ENCODE data around the gene DUSP8. TPM values are rescaled to one million over a fixed set of nuclear protein-coding genes. Genes with fewer than 3 reads are reported as not detected.

The DUSP8 gene
- total and polyA plus RNA-seq, 2 donors (not counting 1 experiment from before 2014, with no cell fraction given): 4.3 to 7.2 TPM

- peaks cover 0 to 3% (median 0%) of the 10 kb centered on the region in 3 donors for H3K9me3 ChIP-seq (ENCODE audit: control extremely low read depth in 1 of 3, control insufficient read depth in 2 of 3, insufficient read depth in 1 of 3, low read length in 2 of 3)
- Mint-ChIP-seq H3K27me3 (peaks cover 30% of the 10 kb centered on the region), H3K4me1 (peaks cover 7% of the 10 kb centered on the region), H3K4me3 (no peak overlapping the region), H3K27ac (no peak overlapping the region), H3K9me3 (ENCODE audit: insufficient read depth) (no peaks in the 10 kb centered on the region)
- POLR2A ChIA-PET: no interaction called here
- H4K20me1 ChIP-seq (ENCODE audit: control insufficient read depth, insufficient read depth, low read length, poor library complexity, severe bottlenecking): no peaks in the 10 kb centered on the region
- no peak for TF ChIP-seq CTCF (IDR thresholded peaks at IDR 0.05)
- TF ChIP-seq EZH2 (IDR thresholded peaks at IDR 0.05; ENCODE audit: borderline replicate concordance, insufficient read depth, low read depth, low read length, poor library complexity, severe bottlenecking): no peak
- peak; percentile 31 for DNase-seq
- H3K27ac ChIP-seq (ENCODE audit: low read length in 2 of 2): no peak overlapping the region
- peaks cover 0 to 10% of the 10 kb centered on the region in 2 donors for H3K4me1 ChIP-seq (ENCODE audit: control insufficient read depth in 2 of 2, insufficient read depth in 2 of 2, low read length in 2 of 2)
- H3K4me3 ChIP-seq (ENCODE audit: control extremely low read depth in 1 of 5, extremely low read depth in 1 of 5, insufficient read depth in 1 of 5, low read depth in 2 of 5, low read length in 4 of 5): no peak overlapping the region
- H3K9ac ChIP-seq (ENCODE audit: low read length): no peak overlapping the region
- intact Hi-C loops (cut with micrococcal nuclease): no loop called here
- no peaks in the 10 kb centered on the region for H3K79me2 ChIP-seq (ENCODE audit: control insufficient read depth, insufficient read depth, low read length)
- no peaks in the 10 kb centered on the region for H3K36me3 ChIP-seq (replicated peaks in 1 of 2; ENCODE audit: control extremely low read depth in 1 of 2, control insufficient read depth in 1 of 2, extremely low read depth in 1 of 2, insufficient read depth in 2 of 2, low read length in 1 of 2)
- no peak overlapping the region for H3K4me2 ChIP-seq (replicated peaks; ENCODE audit: low read depth, low read length, poor library complexity, severe bottlenecking)
- ATAC-seq (ENCODE audit: low read depth): no peak
- peaks cover 0 to 36% (median 8%) of the 10 kb centered on the region in 4 experiments for H3K27me3 ChIP-seq (replicated peaks in 1 of 4; ENCODE audit: control extremely low read depth in 1 of 4, control insufficient read depth in 3 of 4, insufficient read depth in 4 of 4, low read length in 3 of 4)
- CTCF ChIA-PET: interaction anchor here (1.1 to 1.9 kb wide), 3 partner anchors 10 to 18 kb away, joined by 3 to 7 read pairs (median 5); no protein-coding TSS in a partner anchor
- WGBS (ENCODE audit: insufficient coverage): 31% methylated on average over 60 of the region's 63 CpGs
- no peak overlapping the region for H2AFZ ChIP-seq (ENCODE audit: insufficient read depth, low read depth, low read length, poor library complexity, severe bottlenecking)
Observed at GRCh38 chr11:1556278-1556902, 15.7 kb downstream of the DUSP8 start.

GRCh38 chr11:1555713-1556153 lies 16.3 kb downstream of the DUSP8 start:
- no peaks in the 10 kb centered on the region for H3K36me3 ChIP-seq (replicated peaks in 1 of 2; ENCODE audit: control extremely low read depth in 1 of 2, control insufficient read depth in 1 of 2, extremely low read depth in 1 of 2, insufficient read depth in 2 of 2, low read length in 1 of 2)
- no peak overlapping the region for H3K27ac Mint-ChIP-seq
- ATAC-seq (ENCODE audit: low read depth): no peak

More at GRCh38 chr11:1555713-1556153, 16.3 kb downstream of the DUSP8 start:
- DNase-seq: peak; percentile 38
- H3K4me3 ChIP-seq (ENCODE audit: control extremely low read depth in 1 of 5, extremely low read depth in 1 of 5, insufficient read depth in 1 of 5, low read depth in 2 of 5, low read length in 4 of 5): no peak overlapping the region
- no peak overlapping the region for H3K4me3 Mint-ChIP-seq
- no peak overlapping the region for H3K27ac ChIP-seq (ENCODE audit: low read length in 2 of 2)
- no peaks in the 10 kb centered on the region for H3K79me2 ChIP-seq (ENCODE audit: control insufficient read depth, insufficient read depth, low read length)
- H3K4me1 Mint-ChIP-seq: peaks cover 7% of the 10 kb centered on the region
- peaks cover 0 to 3% (median 0%) of the 10 kb centered on the region in 3 donors for H3K9me3 ChIP-seq (ENCODE audit: control extremely low read depth in 1 of 3, control insufficient read depth in 2 of 3, insufficient read depth in 1 of 3, low read length in 2 of 3)
- WGBS (ENCODE audit: insufficient coverage): 56% methylated on average over 4 of the region's 9 CpGs
- ChIA-PET CTCF (interaction anchor here (1.1 to 1.9 kb wide), 3 partner anchors 9 to 19 kb away, joined by 3 to 7 read pairs (median 5); no protein-coding TSS in a partner anchor), POLR2A (no interaction called here)
- no peak overlapping the region for H3K9ac ChIP-seq (ENCODE audit: low read length)
- peaks cover 30% of the 10 kb centered on the region for H3K27me3 Mint-ChIP-seq
- peaks cover 0 to 10% of the 10 kb centered on the region in 2 donors for H3K4me1 ChIP-seq (ENCODE audit: control insufficient read depth in 2 of 2, insufficient read depth in 2 of 2, low read length in 2 of 2)
- H3K4me2 ChIP-seq (replicated peaks; ENCODE audit: low read depth, low read length, poor library complexity, severe bottlenecking): no peak overlapping the region
- no peaks in the 10 kb centered on the region for H3K9me3 Mint-ChIP-seq (ENCODE audit: insufficient read depth)
- no peak for TF ChIP-seq EZH2 (IDR thresholded peaks at IDR 0.05; ENCODE audit: borderline replicate concordance, insufficient read depth, low read depth, low read length, poor library complexity, severe bottlenecking)
- intact Hi-C loops (cut with micrococcal nuclease): no loop called here
- H3K27me3 ChIP-seq (replicated peaks in 1 of 4; ENCODE audit: control extremely low read depth in 1 of 4, control insufficient read depth in 3 of 4, insufficient read depth in 4 of 4, low read length in 3 of 4): peaks cover 0 to 36% (median 8%) of the 10 kb centered on the region in 4 experiments
- H2AFZ ChIP-seq (ENCODE audit: insufficient read depth, low read depth, low read length, poor library complexity, severe bottlenecking): no peak overlapping the region
- H4K20me1 ChIP-seq (ENCODE audit: control insufficient read depth, insufficient read depth, low read length, poor library complexity, severe bottlenecking): no peaks in the 10 kb centered on the region

All from B cell (primary cell).